GM21723 (cell line): ENCODE data around the gene RAI1.

Source experiments
- ATAC-seq: cut with Tn5 transposase; IDR thresholded peaks from one replicate; pipeline ENCODE4 v1.9.1; 2021; ENCODE audit warnings: mild to moderate bottlenecking, moderate library complexity; ENCODE audit not compliant: unreplicated experiment

RAI1 gene

GRCh38 chr17:17728550-17729251, 47.4 kb downstream of the RAI1 start:
- no peak for ATAC-seq

- ATAC-seq = no peak
Observed at GRCh38 chr17:17729620-17730249, 48.5 kb downstream of the RAI1 start.

GRCh38 chr17:17730250-17730935, 49.1 kb downstream of the RAI1 start:
- ATAC-seq = no peak

- ATAC-seq = no peak
Observed at GRCh38 chr17:17732444-17732843, 51.2 kb downstream of the RAI1 start.

GRCh38 chr17:17732892-17733670, 51.8 kb downstream of the RAI1 start:
- no peak for ATAC-seq

- no peak for ATAC-seq
Observed at GRCh38 chr17:17736205-17737183, 55.2 kb downstream of the RAI1 start.

- no peak for ATAC-seq
Observed at GRCh38 chr17:17737961-17738894, 57.0 kb downstream of the RAI1 start.

GRCh38 chr17:17738901-17739300, 57.6 kb downstream of the RAI1 start:
- ATAC-seq = no peak

GRCh38 chr17:17739388-17740066, 58.3 kb downstream of the RAI1 start:
- no peak for ATAC-seq

GRCh38 chr17:17740615-17741348, 59.5 kb downstream of the RAI1 start:
- ATAC-seq = no peak

- ATAC-seq = no peak
Observed at GRCh38 chr17:17741349-17742023, 60.2 kb downstream of the RAI1 start.

GRCh38 chr17:17742133-17742621, 60.9 kb downstream of the RAI1 start:
- ATAC-seq = no peak

- ATAC-seq = no peak
Observed at GRCh38 chr17:17742688-17743390, 61.6 kb downstream of the RAI1 start.

- no peak for ATAC-seq
Observed at GRCh38 chr17:17743391-17744112, 62.3 kb downstream of the RAI1 start.

GRCh38 chr17:17744116-17744515, 62.9 kb downstream of the RAI1 start:
- ATAC-seq = no peak
